GM18861 (cell line): ENCODE results near the gene LRCOL1.

Experiments used
- ATAC-seq: cut with Tn5 transposase; IDR thresholded peaks from one replicate; pipeline ENCODE4 v1.9.1; 2021; ENCODE audit not compliant: unreplicated experiment

Gene LRCOL1

GRCh38 chr12:132610051-132610759 lies at the start of gene LRCOL1:
LRCOL1 (minus strand) TSS chr12:132610582; CDS start chr12:132606251, 4,331 bp downstream.
- ATAC-seq = no peak

GRCh38 chr12:132660052-132660451 lies 49.7 kb upstream of the LRCOL1 start:
- no peak for ATAC-seq

GRCh38 chr12:132659146-132659545 lies 48.8 kb upstream of the LRCOL1 start:
- ATAC-seq = no peak

DNA sequence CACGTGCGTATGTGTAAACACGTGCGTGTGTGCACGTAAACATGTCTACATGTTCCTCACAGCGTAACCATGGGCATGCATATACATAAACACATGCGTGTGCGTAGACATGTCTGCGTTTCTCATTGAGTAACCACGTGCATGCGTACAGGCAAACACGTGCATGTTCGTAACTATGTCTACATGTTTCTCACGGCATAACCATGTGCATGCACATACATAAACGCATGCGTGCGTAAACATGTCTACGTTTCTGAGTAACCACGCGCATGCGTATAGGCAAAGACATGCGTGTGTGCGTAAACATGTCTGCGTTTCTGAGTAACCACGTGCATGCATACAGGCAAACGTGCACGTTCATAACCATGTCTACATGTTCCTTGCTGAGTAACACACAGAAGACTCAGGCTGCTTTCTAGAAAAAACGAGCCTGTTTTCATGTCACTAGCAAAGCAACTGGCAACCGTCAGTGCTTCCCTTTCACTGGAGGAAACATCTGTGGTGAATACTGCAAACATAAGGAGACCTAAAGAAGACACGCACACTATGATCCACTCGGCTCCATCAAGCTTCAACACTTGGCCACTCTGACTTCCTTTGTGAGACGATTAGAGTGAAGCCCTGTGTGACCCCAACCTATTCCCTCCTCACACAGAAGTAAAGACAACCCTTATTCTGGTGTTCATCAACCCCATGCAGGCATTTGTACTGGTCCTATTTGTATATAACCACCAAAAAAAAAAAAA lies 47.9 kb upstream of the LRCOL1 start:
- ATAC-seq = no peak

GRCh38 chr12:132657004-132657727 lies 46.8 kb upstream of the LRCOL1 start:
- no peak for ATAC-seq

- no peak for ATAC-seq
Measured at GRCh38 chr12:132653567-132654290, 43.3 kb upstream of the LRCOL1 start.

DNA sequence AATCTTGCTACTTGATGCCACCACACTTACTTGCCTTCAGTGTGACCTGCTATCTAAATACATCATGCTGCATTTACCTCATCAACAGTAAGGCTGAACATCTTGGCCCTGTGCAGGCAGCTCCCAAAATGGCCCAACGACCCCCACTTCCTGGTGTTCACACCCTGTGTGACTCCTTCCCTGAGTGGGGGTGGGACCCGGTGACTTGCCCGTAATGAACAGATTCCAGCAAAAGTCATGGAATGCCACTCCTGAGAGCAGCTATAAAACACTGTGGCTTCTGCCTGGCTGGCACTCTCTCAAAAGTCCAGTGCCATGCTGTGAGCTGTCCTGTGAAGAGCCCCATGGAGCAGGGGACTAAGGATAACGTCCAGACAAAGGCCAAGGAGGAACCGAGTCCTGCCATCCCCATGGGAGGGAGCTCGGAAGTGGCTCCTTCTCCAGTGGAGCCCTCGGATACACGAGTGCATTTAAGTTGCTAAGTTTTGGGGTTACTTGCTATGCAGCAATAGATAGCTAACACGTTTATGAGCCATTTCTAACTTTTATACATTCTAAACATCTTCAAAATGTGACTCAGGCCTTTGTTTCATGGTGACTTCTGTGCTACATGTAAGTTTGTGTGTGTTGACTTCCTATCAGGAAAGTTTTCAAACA lies 41.2 kb upstream of the LRCOL1 start:
- no peak for ATAC-seq

- no peak for ATAC-seq
Measured at GRCh38 chr12:132649226-132649945, 39.0 kb upstream of the LRCOL1 start.

- ATAC-seq = no peak
Measured at GRCh38 chr12:132648616-132649225, 38.3 kb upstream of the LRCOL1 start.

DNA sequence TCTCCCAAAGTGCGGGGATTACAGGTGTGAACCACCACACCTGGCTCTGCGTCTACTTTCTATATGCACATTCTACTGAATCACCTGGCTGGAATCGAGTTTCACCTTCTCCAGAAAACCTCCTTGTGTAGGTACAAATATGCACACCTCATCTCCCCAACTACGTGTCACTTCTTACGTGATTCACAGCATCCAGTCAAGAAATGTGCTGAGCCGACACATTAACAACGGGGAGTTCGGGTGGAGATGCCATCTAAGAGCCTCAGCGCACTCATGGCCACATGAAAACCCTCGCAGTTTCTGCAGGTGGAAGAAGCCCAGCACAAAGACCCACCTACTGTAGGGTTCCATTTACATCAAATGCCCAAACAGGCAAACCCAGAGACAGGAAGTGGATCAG lies 37.5 kb upstream of the LRCOL1 start:
- no peak for ATAC-seq

DNA sequence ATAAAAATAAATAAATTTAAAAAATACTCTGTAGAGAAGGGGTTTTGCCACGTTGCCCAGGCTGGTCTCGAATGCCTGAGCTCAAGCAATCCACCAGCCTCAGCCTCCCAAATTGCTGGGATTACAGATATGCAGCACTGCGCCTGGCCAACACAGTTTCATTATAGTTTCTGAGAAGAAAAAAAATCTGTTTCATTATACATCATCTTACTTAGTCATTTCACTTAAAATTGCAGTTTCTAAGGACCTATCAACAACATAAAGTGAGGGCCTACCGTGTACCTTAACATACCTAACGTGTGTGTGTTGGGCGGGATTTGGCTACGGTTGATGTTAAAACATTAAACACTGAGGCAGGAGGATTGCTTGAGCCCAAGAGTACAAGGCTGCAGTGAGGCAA lies 36.5 kb upstream of the LRCOL1 start:
- ATAC-seq = no peak

GRCh38 chr12:132642846-132643835 lies 32.8 kb upstream of the LRCOL1 start:
- no peak for ATAC-seq

DNA sequence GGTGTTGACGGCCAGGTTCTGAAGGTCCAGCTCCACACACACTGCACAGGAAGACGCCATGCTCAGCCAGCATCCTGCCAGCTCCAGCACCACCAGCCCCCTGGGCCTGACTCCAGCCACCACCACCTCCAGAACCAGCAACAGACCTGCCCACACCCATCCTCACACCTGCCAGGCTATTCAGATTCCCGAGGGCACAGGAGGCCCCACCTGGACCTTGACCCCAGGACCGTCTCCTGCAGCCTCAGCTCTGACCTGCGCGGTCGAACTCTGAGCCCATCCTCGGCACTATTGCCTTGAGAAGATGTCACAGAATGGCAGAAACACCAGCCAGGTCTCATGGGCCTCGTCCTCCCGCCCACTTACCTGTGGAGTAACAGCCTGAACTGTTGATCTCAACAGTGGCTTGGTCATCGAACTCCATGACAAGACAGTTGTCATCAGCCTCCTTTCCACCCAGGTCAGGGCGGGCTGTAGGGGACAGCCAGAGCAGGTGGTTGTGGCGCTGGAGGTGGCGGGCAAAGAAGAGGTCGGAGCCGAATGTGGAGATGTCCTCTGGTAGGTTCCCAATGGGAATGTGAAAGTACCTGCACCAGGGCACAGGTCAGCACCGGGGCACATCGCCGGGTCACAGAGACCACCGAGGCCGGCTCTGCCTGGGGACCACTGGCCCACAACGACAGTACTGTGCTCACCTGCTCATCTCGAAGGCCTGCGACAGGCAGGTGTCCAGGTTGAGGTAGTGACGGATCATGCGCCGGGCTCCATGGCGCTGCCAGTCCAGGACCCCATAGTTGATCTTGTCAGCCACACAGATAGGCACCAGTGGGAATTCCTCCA lies 31.6 kb upstream of the LRCOL1 start:
- ATAC-seq = no peak

- no peak for ATAC-seq
Measured at GRCh38 chr12:132640936-132641335, 30.6 kb upstream of the LRCOL1 start.

DNA sequence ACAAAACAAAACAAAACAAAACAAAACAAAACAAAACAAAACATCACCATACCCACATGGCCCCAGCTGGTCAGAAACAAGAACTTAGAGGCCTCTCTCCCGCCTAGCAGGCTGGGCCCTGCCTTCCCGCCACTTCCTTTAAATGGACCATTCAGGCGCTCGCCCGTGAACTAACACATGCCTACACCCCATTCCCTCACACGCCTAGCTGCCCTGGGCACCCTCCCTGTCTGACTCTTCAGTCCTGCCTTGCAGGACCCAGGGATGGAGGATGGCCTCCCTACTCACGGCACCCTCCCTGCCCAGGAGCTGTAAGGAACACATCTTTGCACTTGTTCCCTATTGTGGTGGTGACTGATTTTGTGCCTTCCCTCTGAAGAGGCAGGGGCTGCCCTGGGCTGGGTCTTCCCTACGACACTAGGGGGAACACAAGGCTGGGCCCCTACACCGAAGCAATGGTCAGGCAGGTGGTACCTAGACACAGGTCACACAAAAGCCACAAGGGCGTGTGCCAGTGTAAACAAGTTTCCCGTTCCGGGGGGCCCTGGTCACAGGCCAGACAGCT lies 29.7 kb upstream of the LRCOL1 start:
- no peak for ATAC-seq

DNA sequence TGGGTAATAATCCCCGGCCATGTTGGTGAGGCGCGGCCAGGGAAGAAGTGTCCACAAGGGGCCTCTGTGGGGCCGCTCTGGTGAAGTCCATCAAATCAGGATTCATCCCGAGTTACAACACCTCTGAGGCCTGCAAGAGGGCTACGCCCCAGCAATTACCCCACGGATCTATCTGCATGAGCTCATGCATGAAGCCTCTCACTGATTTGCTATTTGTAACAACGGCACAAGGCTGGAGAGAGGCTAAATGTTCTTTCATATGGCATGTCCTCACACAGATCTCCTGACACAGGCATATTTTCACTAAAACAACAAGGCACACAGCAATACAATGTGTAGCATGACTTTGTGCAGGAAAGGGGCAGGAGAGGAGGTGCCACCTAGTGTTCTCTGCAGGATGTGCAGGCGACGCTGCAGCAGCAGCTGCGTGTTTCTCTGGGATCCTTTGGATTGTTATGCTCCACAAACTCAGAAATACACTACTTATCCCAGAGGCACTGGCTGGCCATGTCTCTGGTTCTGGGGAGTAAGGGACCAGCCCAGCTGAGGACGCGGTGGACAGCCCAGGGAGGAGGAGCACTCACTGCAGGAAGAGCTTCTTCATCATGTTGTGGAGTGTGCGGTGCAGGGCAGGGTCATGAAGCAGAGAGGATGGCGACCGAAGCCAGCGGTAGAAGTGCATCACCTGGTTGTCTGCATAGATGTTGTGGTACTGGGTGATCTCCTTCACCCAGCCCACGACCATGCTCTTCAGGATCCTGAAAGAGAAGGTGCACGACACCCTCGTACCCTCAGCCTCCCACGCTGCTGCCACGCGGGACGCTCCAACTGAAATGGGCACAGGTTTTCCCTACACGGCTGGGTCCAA lies 28.4 kb upstream of the LRCOL1 start:
- no peak for ATAC-seq
